GM19467 (cell line): ENCODE measurements around the gene TAGLN.

Experiments
- ATAC-seq: cut with Tn5 transposase; IDR thresholded peaks from one replicate; pipeline ENCODE4 v1.9.1; 2021; ENCODE audit warnings: mild to moderate bottlenecking, moderate library complexity; ENCODE audit not compliant: unreplicated experiment

Gene TAGLN

GRCh38 chr11:117199053-117199915 is at the start of gene TAGLN:
TAGLN (plus strand) TSS chr11:117199370; CDS start chr11:117203014, 3,644 bp downstream.
- ATAC-seq = no peak

GRCh38 chr11:117152066-117152465 is 47.1 kb upstream of the TAGLN start:
- no peak for ATAC-seq

- no peak for ATAC-seq
Measured at GRCh38 chr11:117154468-117154867, 44.7 kb upstream of the TAGLN start.

- ATAC-seq = no peak
Measured at GRCh38 chr11:117157507-117157906, 41.7 kb upstream of the TAGLN start.

DNA sequence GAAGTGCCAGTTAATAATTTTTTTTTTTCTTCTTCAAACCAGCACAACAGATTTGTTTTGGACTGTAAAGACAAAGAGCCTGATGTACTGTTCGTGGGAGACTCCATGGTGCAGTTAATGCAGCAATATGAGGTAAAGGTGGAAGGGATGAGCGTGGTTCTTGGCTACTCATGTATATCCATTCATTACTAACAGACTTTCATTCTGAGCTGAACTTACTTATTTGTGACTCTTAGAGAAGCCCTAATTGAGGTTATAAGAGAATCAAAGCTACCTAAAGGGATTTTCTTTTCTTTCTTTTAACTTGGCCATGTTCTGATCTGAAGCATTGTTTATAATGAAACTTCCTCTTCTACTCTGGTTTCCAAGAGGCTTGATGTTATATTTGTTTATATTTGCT is 39.3 kb upstream of the TAGLN start:
- ATAC-seq = no peak

GRCh38 chr11:117160826-117161225 is 38.3 kb upstream of the TAGLN start:
- no peak for ATAC-seq

DNA sequence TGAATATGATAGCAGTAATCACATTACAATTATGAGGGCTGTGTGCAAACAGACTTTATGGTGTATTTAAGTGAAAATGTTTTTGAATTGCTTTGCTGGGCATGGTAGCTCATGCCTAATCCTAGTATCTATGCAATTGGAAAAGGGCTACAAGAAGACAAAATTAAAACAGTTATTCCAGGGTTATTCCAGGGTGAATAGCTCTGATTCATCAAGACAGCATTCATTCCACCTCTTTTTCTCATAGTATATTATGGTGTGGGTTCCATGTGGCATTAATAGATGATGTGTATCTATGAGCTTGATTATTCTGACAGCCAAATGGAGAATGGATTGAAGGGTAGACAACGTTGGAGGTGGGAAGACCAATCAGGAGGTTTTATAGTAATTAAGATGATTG is 32.7 kb upstream of the TAGLN start:
- no peak for ATAC-seq

DNA sequence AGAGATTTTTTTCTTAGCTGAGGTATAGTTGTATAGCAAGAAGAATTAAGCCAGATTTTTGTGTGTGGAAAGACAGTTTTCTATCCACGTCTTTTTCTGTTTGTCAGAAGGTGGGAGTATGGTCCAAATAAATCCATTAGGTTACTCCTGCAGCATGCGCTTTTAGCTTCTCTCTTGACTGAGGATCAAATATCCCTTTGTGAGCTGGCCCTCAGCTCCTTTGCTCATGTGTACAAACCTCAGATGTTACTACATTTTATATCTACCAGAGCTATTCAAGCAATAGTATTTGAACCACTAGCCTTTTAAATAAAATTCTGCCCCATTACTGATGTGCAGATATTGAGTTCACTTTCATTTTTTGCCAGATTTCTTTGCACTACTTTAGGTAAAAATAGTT is 29.4 kb upstream of the TAGLN start:
- no peak for ATAC-seq

- ATAC-seq = no peak
Measured at GRCh38 chr11:117170210-117170609, 29.0 kb upstream of the TAGLN start.

- ATAC-seq = no peak
Measured at GRCh38 chr11:117171007-117171403, 28.2 kb upstream of the TAGLN start.

DNA sequence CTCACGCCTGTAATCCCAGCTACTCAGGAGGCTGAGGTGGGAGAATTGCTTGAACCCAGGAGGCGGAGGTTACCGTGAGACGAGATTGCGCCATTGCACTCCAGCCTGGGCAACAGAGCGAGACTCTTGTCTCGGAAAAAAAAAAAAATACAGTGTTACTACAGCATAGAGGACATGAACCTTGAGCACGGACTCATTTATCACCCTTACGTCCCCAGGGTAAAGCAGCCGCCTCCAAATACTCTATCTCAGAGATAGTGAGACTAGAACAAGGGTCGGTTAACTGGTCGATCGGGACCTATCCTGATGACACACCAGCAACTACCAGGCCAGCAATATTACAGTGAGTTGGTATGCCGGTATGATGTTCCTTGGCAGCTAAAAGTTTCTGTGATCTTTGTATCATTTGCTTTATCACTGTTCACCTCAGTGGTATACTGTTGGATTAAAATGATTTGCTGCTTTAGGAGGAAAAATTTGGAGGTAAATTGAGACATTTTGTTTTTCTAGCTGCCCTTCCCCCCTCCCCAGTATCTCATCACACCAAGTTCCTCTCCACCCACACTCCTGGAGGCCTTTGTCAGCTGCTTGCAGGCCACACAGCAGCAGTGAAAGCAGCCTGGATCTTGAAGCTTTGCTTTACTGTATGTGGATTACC is 27.6 kb upstream of the TAGLN start:
- no peak for ATAC-seq

GRCh38 chr11:117172724-117173421 is 26.3 kb upstream of the TAGLN start:
- ATAC-seq = no peak

GRCh38 chr11:117175104-117175503 is 24.1 kb upstream of the TAGLN start:
- ATAC-seq = no peak

- no peak for ATAC-seq
Measured at GRCh38 chr11:117175781-117176180, 23.4 kb upstream of the TAGLN start.

DNA sequence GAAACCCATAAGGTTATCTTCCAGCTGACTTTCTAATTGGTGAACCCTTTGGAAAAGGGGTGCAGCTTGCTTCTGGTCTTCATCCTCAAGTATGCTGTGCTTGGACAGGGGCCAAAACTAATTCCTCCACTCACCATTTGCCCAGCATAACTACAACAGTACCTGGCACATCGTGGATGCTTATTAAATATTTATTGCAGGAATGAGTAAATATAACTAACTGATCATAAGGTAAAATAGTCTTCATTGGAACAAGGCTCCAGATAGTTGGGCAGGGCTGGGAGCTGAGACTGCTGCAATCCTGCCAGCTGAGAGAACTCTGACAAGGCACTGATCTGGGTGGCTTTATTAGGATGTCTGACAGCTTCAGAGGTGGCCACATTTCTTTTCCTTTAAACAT is 23.0 kb upstream of the TAGLN start:
- no peak for ATAC-seq

DNA sequence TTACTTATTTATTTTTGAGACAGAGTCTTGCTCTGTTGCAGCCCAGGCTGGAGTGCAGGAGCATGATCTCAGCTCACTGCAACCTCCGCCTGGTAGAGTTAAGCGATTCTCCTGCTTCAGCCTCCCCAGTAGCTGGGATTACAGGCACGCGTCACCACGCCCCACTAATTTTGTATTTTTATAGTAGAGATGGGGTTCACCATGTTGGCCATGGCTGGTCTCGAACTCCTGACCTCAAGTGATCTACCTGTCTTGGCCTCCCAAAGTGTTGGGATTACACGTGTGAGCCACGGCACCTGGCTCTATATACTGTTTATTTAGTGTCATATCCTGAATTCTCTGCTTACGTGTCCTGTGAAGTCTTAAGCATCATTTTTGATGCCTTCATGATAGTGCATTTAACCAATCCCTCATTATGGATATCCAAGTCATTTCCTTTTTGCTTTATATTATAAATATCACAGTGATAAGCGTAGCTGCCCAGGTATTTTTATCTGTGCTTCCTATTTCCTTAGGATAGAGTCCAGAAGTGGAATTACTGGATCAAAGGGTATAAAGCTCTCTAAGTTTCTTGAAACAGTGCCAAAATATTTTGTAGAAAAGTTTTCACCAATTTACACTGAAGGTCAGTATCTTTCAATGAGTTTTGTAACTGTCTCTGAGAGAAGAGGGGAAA is 21.5 kb upstream of the TAGLN start:
- ATAC-seq = no peak

- ATAC-seq = peak; percentile 89
Measured at GRCh38 chr11:117178210-117179034, 20.7 kb upstream of the TAGLN start, which contains the start of gene SIDT2. SIDT2 (plus strand) TSS chr11:117178743; CDS start chr11:117179264, 521 bp downstream.

DNA sequence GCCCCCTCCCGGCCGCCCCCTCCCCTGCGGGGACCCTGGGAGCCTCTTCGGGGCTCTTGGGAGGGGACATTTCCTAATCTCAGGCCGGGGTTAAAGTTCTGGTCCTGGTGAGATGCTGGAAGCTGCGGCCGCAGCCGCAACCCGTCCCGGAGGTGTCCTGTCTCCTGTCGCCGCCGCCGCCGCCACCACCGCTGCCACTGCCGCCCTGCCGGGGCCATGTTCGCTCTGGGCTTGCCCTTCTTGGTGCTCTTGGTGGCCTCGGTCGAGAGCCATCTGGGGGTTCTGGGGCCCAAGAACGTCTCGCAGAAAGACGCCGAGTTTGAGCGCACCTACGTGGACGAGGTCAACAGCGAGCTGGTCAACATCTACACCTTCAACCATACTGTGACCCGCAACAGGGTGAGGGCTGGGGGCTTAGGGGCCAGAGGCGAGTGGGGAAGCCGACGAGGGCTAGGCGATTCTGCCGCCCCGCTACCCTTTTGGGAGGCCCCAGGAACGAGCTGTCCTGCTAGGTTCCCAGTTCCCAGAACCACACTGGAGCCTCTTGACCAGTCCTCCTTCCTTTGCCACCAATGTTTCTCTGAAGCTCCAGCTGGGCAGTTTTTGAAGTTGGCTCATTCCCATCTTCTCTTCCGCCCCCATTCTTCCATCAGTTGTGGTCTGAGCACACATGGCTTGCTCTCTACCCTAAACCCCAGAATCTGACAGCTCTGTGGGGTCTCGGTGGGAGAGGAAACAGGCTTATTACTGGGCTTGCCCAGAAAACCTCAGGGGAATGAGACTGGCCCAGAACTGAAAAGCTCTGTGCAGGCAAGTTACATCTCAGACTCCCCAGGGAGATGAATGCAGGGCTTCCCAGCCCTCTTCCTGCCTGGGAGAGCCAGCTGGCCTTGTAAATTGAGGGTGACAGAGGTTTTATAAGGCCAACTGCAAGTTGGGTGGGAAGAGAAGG is 19.8 kb upstream of the TAGLN start:
- peak; percentile 28 for ATAC-seq

GRCh38 chr11:117180020-117180419 is 19.1 kb upstream of the TAGLN start:
- peak; percentile 4 for ATAC-seq
